Lower leg skin (tissue), 4 donors: Measurements from ENCODE around the gene WWOX. TPM values are rescaled to one million over a fixed set of nuclear protein-coding genes. Genes with fewer than 3 reads are reported as not detected.

Experiments
- DNase-seq, 2 donors: peaks; one replicate each; pipeline ENCODE4 v3.0.0-alpha.2; 2019; ENCODE audit warnings: low spot score in 2 of 2
- H3K4me3 ChIP-seq: fragments of 200-600 bp; sonication (generic); 2 replicates; pipeline ENCODE4 v1.5.1; 2017; ENCODE audit warnings: mild to moderate bottlenecking, low read depth; ENCODE audit not compliant: poor library complexity, severe bottlenecking
- POLR2A ChIP-seq, 2 donors: fragments of 450-650 bp; IDR thresholded peaks; one replicate each; pipeline ENCODE4 v1.6.1; 2016 to 2017; ENCODE audit warnings: antibody characterized with exemption in 2 of 2, mild to moderate bottlenecking in 1 of 2, moderate library complexity in 1 of 2
- WGBS, 2 donors: methylation state at CpG; one replicate each; pipeline ENCODE4 v1.1.5; 2018; 5-methylcytosine and 5-hydroxymethylcytosine counted together
- intact Hi-C: fragments of 100-400 bp; cut with DNase I; formaldehyde crosslinking; loops from one replicate; pipeline ENCODE4 v1.15.0; 2023; ENCODE audit warnings: low total_unique reads
- total RNA-seq, 4 donors: library from RNA; depleted of rRNA; stranded (reverse); fragments of >200 nt; gene quantifications; one replicate each; pipeline ENCODE4 v1.1.0, GENCODE V29; 2016
- TF ChIP-seq, protein P1 (sequence below), 3 donors: fragments of 450-650 bp; IDR thresholded peaks; one replicate each; pipeline ENCODE4 v1.5.1; 2016; ENCODE audit warnings: antibody characterized with exemption in 3 of 3, mild to moderate bottlenecking in 3 of 3, moderate library complexity in 2 of 3

The WWOX gene
- total RNA-seq, 4 donors from 2014 or later, result 21.0 to 82.7 (median 36.1) TPM

DNA sequence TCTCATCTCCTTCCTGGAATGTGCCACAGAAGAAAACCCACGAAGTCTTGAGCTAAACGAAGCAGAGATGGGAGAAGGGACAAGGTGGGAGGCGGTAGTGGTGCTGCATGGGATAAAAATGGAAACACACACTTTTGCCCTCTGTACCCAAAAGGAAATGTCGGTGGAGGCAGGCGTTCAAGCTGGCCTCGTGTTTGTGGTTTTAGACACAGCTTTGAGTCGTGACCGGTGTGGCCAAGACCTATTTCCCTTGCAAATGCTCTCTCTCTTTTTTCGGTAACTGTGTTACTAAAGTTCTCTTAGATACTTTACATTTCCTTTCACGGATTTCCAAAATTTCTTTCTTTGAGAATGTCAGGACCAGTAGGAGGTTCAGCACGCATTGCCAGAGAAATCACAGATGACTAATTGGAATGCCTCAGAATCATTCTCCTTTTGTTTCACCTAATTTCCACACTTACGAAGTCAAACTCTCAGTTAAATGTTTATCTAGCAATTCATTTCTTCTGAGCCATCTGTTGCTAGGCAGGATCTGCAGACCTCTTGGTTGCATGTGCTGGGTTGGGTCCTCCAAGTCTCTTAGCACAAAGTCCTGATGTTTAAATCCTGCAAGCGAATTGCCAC is 1088.8 kb downstream of the WWOX start:
- intact Hi-C loops, result no loop called here
- WGBS, 2 donors, result 81% methylated on average over 13 of the region's 13 CpGs
- H3K4me3 ChIP-seq, result no peak overlapping the region
- no peak for TF ChIP-seq POLR2A (IDR thresholded peaks at IDR 0.05)
- TF ChIP-seq, protein P1, sequence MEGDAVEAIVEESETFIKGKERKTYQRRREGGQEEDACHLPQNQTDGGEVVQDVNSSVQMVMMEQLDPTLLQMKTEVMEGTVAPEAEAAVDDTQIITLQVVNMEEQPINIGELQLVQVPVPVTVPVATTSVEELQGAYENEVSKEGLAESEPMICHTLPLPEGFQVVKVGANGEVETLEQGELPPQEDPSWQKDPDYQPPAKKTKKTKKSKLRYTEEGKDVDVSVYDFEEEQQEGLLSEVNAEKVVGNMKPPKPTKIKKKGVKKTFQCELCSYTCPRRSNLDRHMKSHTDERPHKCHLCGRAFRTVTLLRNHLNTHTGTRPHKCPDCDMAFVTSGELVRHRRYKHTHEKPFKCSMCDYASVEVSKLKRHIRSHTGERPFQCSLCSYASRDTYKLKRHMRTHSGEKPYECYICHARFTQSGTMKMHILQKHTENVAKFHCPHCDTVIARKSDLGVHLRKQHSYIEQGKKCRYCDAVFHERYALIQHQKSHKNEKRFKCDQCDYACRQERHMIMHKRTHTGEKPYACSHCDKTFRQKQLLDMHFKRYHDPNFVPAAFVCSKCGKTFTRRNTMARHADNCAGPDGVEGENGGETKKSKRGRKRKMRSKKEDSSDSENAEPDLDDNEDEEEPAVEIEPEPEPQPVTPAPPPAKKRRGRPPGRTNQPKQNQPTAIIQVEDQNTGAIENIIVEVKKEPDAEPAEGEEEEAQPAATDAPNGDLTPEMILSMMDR (IDR thresholded peaks at IDR 0.05), result no peak
- DNase-seq, result no peak

- WGBS, 2 donors, result 87 to 90% methylated on average over 5 of the region's 5 CpGs
- intact Hi-C loops, result no loop called here
Observed at GRCh38 chr16:79188739-79189122, 1089.3 kb downstream of the WWOX start.

DNA sequence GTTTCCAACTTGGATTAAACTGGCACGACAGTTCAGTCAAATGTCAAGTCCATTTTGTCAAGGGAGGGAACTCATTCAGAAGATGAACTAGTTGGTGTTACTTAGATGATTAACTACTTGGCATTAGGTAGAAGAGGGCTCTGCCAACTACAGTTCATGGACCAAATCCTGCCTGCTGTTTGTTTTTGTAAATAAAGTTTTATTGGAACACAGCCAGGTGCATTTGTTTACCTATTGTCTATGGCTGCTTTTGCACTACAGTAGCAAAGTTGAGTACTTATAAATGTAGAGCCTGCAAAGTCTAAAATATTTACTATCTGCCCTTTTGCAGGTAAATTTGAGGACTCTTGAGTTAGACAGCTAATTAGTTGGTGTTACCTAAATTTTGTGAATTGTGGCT is 1091.1 kb downstream of the WWOX start:
- 76 to 88% methylated on average over 1 of the region's 1 CpG for WGBS, 2 donors
- intact Hi-C loops, result no loop called here

More at GRCh38 chr16:79188739-79189122, 1089.3 kb downstream of the WWOX start:
- no peak for DNase-seq
- no peak overlapping the region for H3K4me3 ChIP-seq
- TF ChIP-seq, protein P1 (IDR thresholded peaks at IDR 0.05), result no peak
- TF ChIP-seq POLR2A (IDR thresholded peaks at IDR 0.05), result no peak

GRCh38 chr16:79191933-79192332 is 1092.5 kb downstream of the WWOX start:
- H3K4me3 ChIP-seq, result no peak overlapping the region
- 79 to 84% methylated on average over 8 of the region's 8 CpGs for WGBS, 2 donors
- intact Hi-C loops, result no loop called here
- DNase-seq, result no peak
- TF ChIP-seq, protein P1 (IDR thresholded peaks at IDR 0.05), result no peak
- no peak for TF ChIP-seq POLR2A (IDR thresholded peaks at IDR 0.05)

More for the DNA sequence above, 1091.1 kb downstream of the WWOX start:
- DNase-seq, result no peak
- H3K4me3 ChIP-seq, result no peak overlapping the region
- no peak for TF ChIP-seq POLR2A (IDR thresholded peaks at IDR 0.05)
- TF ChIP-seq, protein P1 (IDR thresholded peaks at IDR 0.05), result no peak

DNA sequence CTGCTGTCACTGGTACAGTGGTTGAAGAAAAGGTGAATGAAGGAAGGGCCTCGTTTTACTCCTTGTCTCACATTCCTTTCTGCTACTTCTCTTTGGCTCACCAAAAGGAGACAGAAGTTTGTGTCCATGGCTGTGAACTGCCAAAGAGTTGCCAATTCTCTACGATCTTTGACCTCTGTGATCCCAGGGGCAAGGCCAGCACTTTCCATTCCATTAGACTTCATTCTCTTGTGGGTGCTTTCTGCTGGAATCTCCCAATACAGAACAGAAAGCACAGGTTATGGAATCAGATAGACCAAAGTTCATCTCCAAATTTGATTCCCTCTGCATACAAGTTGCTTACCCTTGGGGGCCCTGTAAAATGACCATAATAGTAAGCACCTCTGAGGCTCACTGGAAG is 1093.5 kb downstream of the WWOX start:
- no peak overlapping the region for H3K4me3 ChIP-seq
- 32 to 52% methylated on average over 2 of the region's 2 CpGs for WGBS, 2 donors
- TF ChIP-seq POLR2A (IDR thresholded peaks at IDR 0.05), result no peak
- TF ChIP-seq, protein P1 (IDR thresholded peaks at IDR 0.05), result no peak
- intact Hi-C loops, result no loop called here
- DNase-seq, result no peak

DNA sequence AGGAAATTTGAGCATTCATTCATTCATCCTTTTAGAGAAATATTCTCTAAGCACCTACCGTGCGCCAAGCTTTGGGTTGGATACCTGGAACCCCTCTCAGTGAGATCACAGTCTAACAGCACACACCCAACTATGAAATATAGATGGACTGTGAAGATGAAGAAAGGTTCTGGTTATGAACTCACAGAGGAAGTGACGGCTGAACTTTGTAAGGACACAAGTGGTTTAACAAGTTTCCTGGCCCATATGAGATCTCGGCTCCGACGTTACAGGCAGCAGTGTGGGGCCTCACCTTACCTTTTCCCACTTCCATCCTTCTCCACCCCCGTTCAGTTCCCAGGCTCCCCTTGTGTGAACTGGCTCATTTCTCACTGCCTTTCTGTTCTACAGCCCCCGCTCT is 1094.8 kb downstream of the WWOX start:
- intact Hi-C loops, result no loop called here
- 77 to 83% methylated on average over 8 of the region's 8 CpGs for WGBS, 2 donors
- H3K4me3 ChIP-seq, result no peak overlapping the region
- TF ChIP-seq POLR2A (IDR thresholded peaks at IDR 0.05), result no peak
- TF ChIP-seq, protein P1 (IDR thresholded peaks at IDR 0.05), result no peak
- no peak for DNase-seq
